NCI-H1417 (cell line): ENCODE results near the gene LINC00305.
A peak's percentile ranks its signal among the peaks of the same experiment; 100 is the strongest.

ENCODE experiments used
- DNase-seq, 3 experiments: peaks; one replicate each; lab custom pipeline; 2025; lab: John Stamatoyannopoulos, UW

The LINC00305 gene

GRCh38 chr18:64148988-64149387 lies at the start of gene LINC00305:
Gene LINC00305 (minus strand): TSS chr18:64149088.
- no peak for DNase-seq

- DNase-seq = no peak
Observed at GRCh38 chr18:64191069-64191468, 42.2 kb upstream of the LINC00305 start.

GRCh38 chr18:64185987-64186386 lies 37.1 kb upstream of the LINC00305 start:
- no peak for DNase-seq

GRCh38 chr18:64183665-64184064 lies 34.8 kb upstream of the LINC00305 start:
- no peak for DNase-seq

GRCh38 chr18:64180617-64181016 lies 31.7 kb upstream of the LINC00305 start:
- DNase-seq = no peak

GRCh38 chr18:64180171-64180570 lies 31.3 kb upstream of the LINC00305 start:
- peak in 1 of 3 experiments; percentile 40 for DNase-seq

GRCh38 chr18:64179556-64180080 lies 30.7 kb upstream of the LINC00305 start:
- DNase-seq = no peak

- no peak for DNase-seq
Observed at GRCh38 chr18:64178860-64179259, 30.0 kb upstream of the LINC00305 start.

- DNase-seq = no peak
Observed at GRCh38 chr18:64175432-64175831, 26.5 kb upstream of the LINC00305 start.

GRCh38 chr18:64171576-64171975 lies 22.7 kb upstream of the LINC00305 start:
- DNase-seq = no peak

GRCh38 chr18:64167408-64167925 lies 18.6 kb upstream of the LINC00305 start:
- DNase-seq = no peak

GRCh38 chr18:64165906-64166305 lies 17.0 kb upstream of the LINC00305 start:
- DNase-seq = peak in 2 of 3 experiments; percentile 54 to 87

- DNase-seq = no peak
Observed at GRCh38 chr18:64164883-64165282, 16.0 kb upstream of the LINC00305 start.

- peak in 2 of 3 experiments; percentile 19 to 32 for DNase-seq
Observed at GRCh38 chr18:64149916-64150438, 1.1 kb upstream of the LINC00305 start.

GRCh38 chr18:64142904-64143303 lies 6.0 kb downstream of the LINC00305 start:
- DNase-seq = no peak

- no peak for DNase-seq
Observed at GRCh38 chr18:64137914-64138313, 11.0 kb downstream of the LINC00305 start.

- peak in 1 of 3 experiments; percentile 48 for DNase-seq
Observed at GRCh38 chr18:64134044-64134747, 14.7 kb downstream of the LINC00305 start.

GRCh38 chr18:64132871-64133270 lies 16.0 kb downstream of the LINC00305 start:
- no peak for DNase-seq

- DNase-seq = peak in 2 of 3 experiments; percentile 39 to 78
Observed at GRCh38 chr18:64131314-64131713, 17.6 kb downstream of the LINC00305 start.

- no peak for DNase-seq
Observed at GRCh38 chr18:64127172-64127571, 21.7 kb downstream of the LINC00305 start.

GRCh38 chr18:64119916-64120315 lies 29.0 kb downstream of the LINC00305 start:
- DNase-seq = peak in 2 of 3 experiments; percentile 42 to 82

GRCh38 chr18:64118406-64118805 lies 30.5 kb downstream of the LINC00305 start:
- DNase-seq = no peak

- no peak for DNase-seq
Observed at GRCh38 chr18:64116571-64117175, 32.2 kb downstream of the LINC00305 start.
